Left lung (tissue), 10 donors: Measurements from ENCODE around the gene ZNF546. TPM values are rescaled to one million over a fixed set of nuclear protein-coding genes. Genes with fewer than 3 reads are reported as not detected.

Source experiments
- ATAC-seq: fragments of 200-7000 bp; cut with Tn5 transposase; one replicate; pipeline ENCODE4 v1.9.1; 2020; ENCODE audit warnings: moderate library complexity
- DNase-seq, 4 donors: peaks; one replicate each; pipeline ENCODE4 v3.0.0-alpha.2; 2013 to 2020
- H3K27ac ChIP-seq, 2 donors: fragments of 200-600 bp; sonication (generic) in 1 of 2; one replicate each; pipeline versions ENCODE4 v1.5.0 to v1.8.0; 2020 to 2021
- H3K27me3 ChIP-seq, 2 donors: fragments of 200-600 bp; sonication (generic) in 1 of 2; one replicate each; pipeline versions ENCODE4 v1.5.0 to v1.8.0; 2020 to 2021
- H3K36me3 ChIP-seq, 2 donors: fragments of 200-600 bp; sonication (generic) in 1 of 2; one replicate each; pipeline versions ENCODE4 v1.5.0 to v1.8.0; 2020 to 2021
- H3K4me1 ChIP-seq, 2 donors: fragments of 200-600 bp; one replicate each; pipeline ENCODE4 v1.8.0; 2021
- H3K4me3 ChIP-seq, 2 donors: fragments of 200-600 bp; sonication (generic) in 1 of 2; one replicate each; pipeline versions ENCODE4 v1.5.0 to v1.8.0; 2020 to 2021; ENCODE audit warnings: mild to moderate bottlenecking in 1 of 2
- H3K9me3 ChIP-seq, 2 donors: fragments of 200-600 bp; sonication (generic) in 1 of 2; one replicate each; pipeline versions ENCODE4 v1.5.0 to v1.8.0; 2020 to 2021
- intact Hi-C, 2 donors: fragments of 100-400 bp; cut with DNase I; formaldehyde crosslinking; loops; one replicate each; pipeline versions ENCODE4 v1.11.2 to v1.14.2; 2022
- polyA plus RNA-seq, 6 donors: library from polyadenylated mRNA; unstranded; fragments of 120-200 nt; gene quantifications; one replicate each; pipeline ENCODE4 v1.2.1, GENCODE V29; 2013; ENCODE audit not compliant: insufficient read length in 6 of 6
- total RNA-seq, 2 donors: library from RNA; stranded (reverse); fragmentation: NEBNext Ultra II Directional; extraction: Animal tissue kit (Norgen Biotek cat#: 25700); gene quantifications; one replicate each; pipeline ENCODE4 v1.2.1, GENCODE V29; 2021
- TF ChIP-seq, protein P1 (sequence below), 2 donors: fragments of 200-600 bp; sonication (generic) in 1 of 2; IDR thresholded peaks; one replicate each; pipeline versions ENCODE4 v1.5.0 to v1.8.0; 2021; ENCODE audit warnings: antibody characterized with exemption in 2 of 2
- donor health status: DM: no; HTN: yes; CAD: no.
- donor health status: DM: no; HTN: no; CAD: no.

The ZNF546 gene
- total and polyA plus RNA-seq, 8 donors, result 5.1 to 10.7 (median 8.8) TPM

DNA sequence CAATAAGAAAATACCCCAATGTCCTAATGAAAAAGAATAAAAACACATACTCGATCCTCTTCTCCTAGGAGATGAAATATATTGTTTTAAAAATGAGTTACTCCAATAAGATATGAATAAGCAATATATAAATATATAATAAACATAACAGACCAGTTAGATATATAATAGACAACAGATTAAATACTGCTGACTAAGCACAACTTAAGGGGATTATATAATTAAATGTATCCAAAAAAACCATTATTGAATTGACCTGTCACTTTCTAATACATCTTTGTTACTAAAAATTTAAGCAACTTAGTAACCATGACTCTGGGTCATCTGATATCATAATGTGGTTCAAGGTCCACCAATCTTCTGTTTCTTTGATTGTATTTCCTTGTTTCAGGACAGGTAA is 73.2 kb downstream of the ZNF546 start:
- no peak for DNase-seq
- H3K4me3 ChIP-seq, result no peak overlapping the region
- TF ChIP-seq, protein P1, sequence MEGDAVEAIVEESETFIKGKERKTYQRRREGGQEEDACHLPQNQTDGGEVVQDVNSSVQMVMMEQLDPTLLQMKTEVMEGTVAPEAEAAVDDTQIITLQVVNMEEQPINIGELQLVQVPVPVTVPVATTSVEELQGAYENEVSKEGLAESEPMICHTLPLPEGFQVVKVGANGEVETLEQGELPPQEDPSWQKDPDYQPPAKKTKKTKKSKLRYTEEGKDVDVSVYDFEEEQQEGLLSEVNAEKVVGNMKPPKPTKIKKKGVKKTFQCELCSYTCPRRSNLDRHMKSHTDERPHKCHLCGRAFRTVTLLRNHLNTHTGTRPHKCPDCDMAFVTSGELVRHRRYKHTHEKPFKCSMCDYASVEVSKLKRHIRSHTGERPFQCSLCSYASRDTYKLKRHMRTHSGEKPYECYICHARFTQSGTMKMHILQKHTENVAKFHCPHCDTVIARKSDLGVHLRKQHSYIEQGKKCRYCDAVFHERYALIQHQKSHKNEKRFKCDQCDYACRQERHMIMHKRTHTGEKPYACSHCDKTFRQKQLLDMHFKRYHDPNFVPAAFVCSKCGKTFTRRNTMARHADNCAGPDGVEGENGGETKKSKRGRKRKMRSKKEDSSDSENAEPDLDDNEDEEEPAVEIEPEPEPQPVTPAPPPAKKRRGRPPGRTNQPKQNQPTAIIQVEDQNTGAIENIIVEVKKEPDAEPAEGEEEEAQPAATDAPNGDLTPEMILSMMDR (IDR thresholded peaks at IDR 0.05), result no peak
- ATAC-seq, result no peak
- H3K9me3 ChIP-seq, result peaks cover 0 to 32% of the 10 kb centered on the region in 2 donors
- H3K4me1 ChIP-seq, result no peaks in the 10 kb centered on the region
- intact Hi-C loops, result no loop called here
- peaks cover 0 to 18% of the 10 kb centered on the region in 2 donors for H3K36me3 ChIP-seq
- H3K27me3 ChIP-seq, result no peaks in the 10 kb centered on the region
- no peak overlapping the region for H3K27ac ChIP-seq

Other genes starting within 250 kb of the ZNF546 start
- not detected for gene LEUTX, start 218.2 kb upstream of the ZNF546 start, total RNA-seq
- not detected for gene LEUTX, start 218.2 kb upstream of the ZNF546 start, polyA plus RNA-seq
- gene DYRK1B, start 162.9 kb upstream of the ZNF546 start, total RNA-seq, result 10 to 100 TPM; 13.6 to 25.0 TPM
- gene DYRK1B, start 162.9 kb upstream of the ZNF546 start, polyA plus RNA-seq, result 10 to 100 TPM; 22.1 to 32.4 (median 28.6) TPM
- 100 to 1,000 TPM in 1 of 2 donors, 10 to 100 TPM in 1; 82.5 to 153 TPM for gene FBL, start 150.7 kb upstream of the ZNF546 start, total RNA-seq
- 100 to 1,000 TPM; 324 to 375 (median 357) TPM for gene FBL, start 150.7 kb upstream of the ZNF546 start, polyA plus RNA-seq
- gene FCGBP, start 62.4 kb upstream of the ZNF546 start, total RNA-seq, result 10 to 100 TPM; 11.1 to 14.8 TPM
- 10 to 100 TPM in 4 of 6 donors, 1 to 10 TPM in 2; 4.4 to 19.7 (median 11.9) TPM for gene FCGBP, start 62.4 kb upstream of the ZNF546 start, polyA plus RNA-seq
- gene PSMC4, start 25.9 kb upstream of the ZNF546 start, total RNA-seq, result 10 to 100 TPM; 59.8 to 94.9 TPM
- 10 to 100 TPM; 52.3 to 73.3 (median 61.1) TPM for gene PSMC4, start 25.9 kb upstream of the ZNF546 start, polyA plus RNA-seq
- 10 to 100 TPM; 17.0 to 17.8 TPM for gene ZNF780B, start 59.2 kb downstream of the ZNF546 start, total RNA-seq
- gene ZNF780B, start 59.2 kb downstream of the ZNF546 start, polyA plus RNA-seq, result 10 to 100 TPM; 27.0 to 41.3 (median 35.1) TPM
- gene ZNF780A, start 93.9 kb downstream of the ZNF546 start, total RNA-seq, result 10 to 100 TPM; 20.4 to 21.2 TPM
- 10 to 100 TPM; 14.7 to 19.4 (median 18.1) TPM for gene ZNF780A, start 93.9 kb downstream of the ZNF546 start, polyA plus RNA-seq
- 10 to 100 TPM; 14.5 to 16.3 TPM for gene MAP3K10, start 194.4 kb downstream of the ZNF546 start, total RNA-seq
- 10 to 100 TPM; 12.9 to 17.2 (median 15.0) TPM for gene MAP3K10, start 194.4 kb downstream of the ZNF546 start, polyA plus RNA-seq
- not detected for gene TTC9B, start 221.3 kb downstream of the ZNF546 start, total RNA-seq
- under 1 TPM; 0.11 to 0.20 (median 0.15) TPM for gene TTC9B, start 221.3 kb downstream of the ZNF546 start, polyA plus RNA-seq
- gene CCNP, start 229.6 kb downstream of the ZNF546 start, total RNA-seq, result under 1 TPM in 1 of 2 donors, not detected in 1; 0.15 TPM
- gene CCNP, start 229.6 kb downstream of the ZNF546 start, polyA plus RNA-seq, result under 1 TPM; 0.37 to 0.98 (median 0.60) TPM